ENCODE results near the gene DENND1A. TPM values are rescaled to one million over a fixed set of nuclear protein-coding genes. Genes with fewer than 3 reads are reported as not detected.

The DENND1A gene
- total RNA-seq, 1 experiment from 2014 or later: 19.7 TPM

GRCh38 chr9:123597876-123598556, 331.9 kb downstream of the DENND1A start:
- Histone ChIP-seq H3K27ac (ENCODE audit: low read length) (no peak overlapping the region), H3K4me3 (ENCODE audit: low read depth in 2 of 2, low read length in 2 of 2) (no peak overlapping the region), H3K9me3 (ENCODE audit: control insufficient read depth, insufficient read depth, low read depth, low read length) (no peaks in the 10 kb centered on the region), H3K36me3 (ENCODE audit: control insufficient read depth, insufficient read depth, low read length) (no peaks in the 10 kb centered on the region), H3K4me1 (ENCODE audit: control insufficient read depth, insufficient read depth, low read length) (no peaks in the 10 kb centered on the region), H3K27me3 (ENCODE audit: control insufficient read depth, insufficient read depth, low read length) (no peaks in the 10 kb centered on the region)
- CTCF ChIA-PET: no interaction called here
- POLR2A ChIA-PET: interaction anchor here (0.7 kb wide), 1 partner anchor 15 kb away, joined by 8 read pairs; no protein-coding TSS in a partner anchor
- intact Hi-C loops (cut with micrococcal nuclease; ENCODE audit: unreplicated experiment) (no loop called here), in situ Hi-C loops (cut with HindIII; ENCODE audit: low pct_unique_long_range_greater_than_20kb, low sequenced_read_pairs) (no loop called here)
- ATAC-seq: no peak
- no peak for DNase-seq (ENCODE audit: low read depth, low spot score)
- TF ChIP-seq REST (IDR thresholded peaks at IDR 0.05; ENCODE audit: insufficient read depth in 1 of 2, low read depth in 2 of 2, low read length in 1 of 2) (no peak), TCF7L2 (IDR thresholded peaks at IDR 0.05; ENCODE audit: low read depth, low read length) (no peak), POLR2AphosphoS5 (IDR thresholded peaks at IDR 0.05; ENCODE audit: low read depth, low read length) (no peak), SIN3A (IDR thresholded peaks at IDR 0.05; ENCODE audit: borderline replicate concordance, insufficient read depth, low read depth, low read length) (no peak), CTCF (IDR thresholded peaks at IDR 0.05) (no peak)
- no TSS peak for BruUV-seq (replicated peaks)

GRCh38 chr9:123597048-123597447, 332.9 kb downstream of the DENND1A start:
- no TSS peak for BruUV-seq (replicated peaks)
- no peak overlapping the region for H3K4me3 ChIP-seq (ENCODE audit: low read depth in 2 of 2, low read length in 2 of 2)
- CTCF ChIA-PET: no interaction called here
- no peaks in the 10 kb centered on the region for H3K36me3 ChIP-seq (ENCODE audit: control insufficient read depth, insufficient read depth, low read length)
- TF ChIP-seq REST (IDR thresholded peaks at IDR 0.05; ENCODE audit: insufficient read depth in 1 of 2, low read depth in 2 of 2, low read length in 1 of 2) (no peak), POLR2AphosphoS5 (IDR thresholded peaks at IDR 0.05; ENCODE audit: low read depth, low read length) (no peak), CTCF (IDR thresholded peaks at IDR 0.05) (no peak), SIN3A (IDR thresholded peaks at IDR 0.05; ENCODE audit: borderline replicate concordance, insufficient read depth, low read depth, low read length) (no peak), TCF7L2 (IDR thresholded peaks at IDR 0.05; ENCODE audit: low read depth, low read length) (no peak)
- ATAC-seq (no peak), DNase-seq (ENCODE audit: low read depth, low spot score) (no peak)
- POLR2A ChIA-PET: no interaction called here
- intact Hi-C loops (cut with micrococcal nuclease; ENCODE audit: unreplicated experiment): no loop called here
- no peaks in the 10 kb centered on the region for H3K4me1 ChIP-seq (ENCODE audit: control insufficient read depth, insufficient read depth, low read length)
- in situ Hi-C loops (cut with HindIII; ENCODE audit: low pct_unique_long_range_greater_than_20kb, low sequenced_read_pairs): no loop called here
- H3K9me3 ChIP-seq (ENCODE audit: control insufficient read depth, insufficient read depth, low read depth, low read length): no peaks in the 10 kb centered on the region
- H3K27me3 ChIP-seq (ENCODE audit: control insufficient read depth, insufficient read depth, low read length): no peaks in the 10 kb centered on the region
- H3K27ac ChIP-seq (ENCODE audit: low read length): no peak overlapping the region
